Spleen (tissue), 11 donors: ENCODE results near the gene GMFB. TPM values are rescaled to one million over a fixed set of nuclear protein-coding genes. Genes with fewer than 3 reads are reported as not detected.

Experiments
- DNase-seq: peaks from one replicate; pipeline ENCODE4 v3.0.0-alpha.2; 2020
- H3K27ac ChIP-seq, 8 donors: fragments of 200-600 bp; sonication (generic) in 7 of 8; 1 replicate in 4 of 8; 2 replicates in 4 of 8; pipeline versions ENCODE4 v1.5.0 to v1.8.0; 2016 to 2021; ENCODE audit warnings: inconsistent platforms in 4 of 8, mild to moderate bottlenecking in 4 of 8, moderate library complexity in 1 of 8
- H3K27me3 ChIP-seq, 7 donors: fragments of 200-600 bp; sonication (generic) in 6 of 7; replicated peaks in 1 of 7; 1 replicate in 4 of 7; 2 replicates in 3 of 7; pipeline versions ENCODE4 v1.5.0 to v1.8.0; 2016 to 2021; ENCODE audit warnings: inconsistent platforms in 3 of 7, mild to moderate bottlenecking in 1 of 7
- H3K36me3 ChIP-seq, 6 donors: fragments of 200-600 bp; sonication (generic) in 5 of 6; 1 replicate in 4 of 6; 2 replicates in 2 of 6; pipeline versions ENCODE4 v1.5.0 to v1.8.0; 2016 to 2021; ENCODE audit warnings: inconsistent platforms in 2 of 6
- H3K4me1 ChIP-seq, 6 donors: fragments of 200-600 bp; sonication (generic) in 5 of 6; 1 replicate in 3 of 6; 2 replicates in 3 of 6; pipeline versions ENCODE4 v1.5.0 to v1.8.0; 2016 to 2021; ENCODE audit warnings: inconsistent platforms in 3 of 6
- H3K4me3 ChIP-seq, 8 donors: fragments of 200-600 bp; sonication (generic) in 7 of 8; 1 replicate in 4 of 8; 2 replicates in 4 of 8; pipeline versions ENCODE4 v1.5.0 to v1.8.0; 2016 to 2021; ENCODE audit warnings: inconsistent platforms in 4 of 8, mild to moderate bottlenecking in 4 of 8, moderate library complexity in 2 of 8
- H3K9me3 ChIP-seq, 8 donors: fragments of 200-600 bp; sonication (generic) in 7 of 8; 1 replicate in 4 of 8; 2 replicates in 4 of 8; pipeline versions ENCODE4 v1.5.0 to v1.8.0; 2016 to 2021; ENCODE audit warnings: inconsistent platforms in 4 of 8
- POLR2A ChIP-seq, 3 donors: fragments of 450-650 bp; IDR thresholded peaks; one replicate each; pipeline ENCODE4 v1.5.1; 2017; ENCODE audit warnings: antibody characterized with exemption in 3 of 3, mild to moderate bottlenecking in 1 of 3
- POLR2AphosphoS5 ChIP-seq, 3 donors: sonication (generic); formaldehyde crosslinking; IDR thresholded peaks; one replicate each; pipeline ENCODE4 v1.5.1; 2017; ENCODE audit warnings: antibody characterized with exemption in 3 of 3
- WGBS, 5 donors: extraction: QIAGEN DNeasy Blood & Tissue Kit in 3 of 5; methylation state at CpG; one replicate each; pipeline versions ENCODE4 v1.1.5 to v1.1.7; 2013 to 2018; 5-methylcytosine and 5-hydroxymethylcytosine counted together
- intact Hi-C: fragments of 100-400 bp; cut with DNase I; formaldehyde crosslinking; loops from one replicate; pipeline ENCODE4 v1.15.0; 2023; ENCODE audit warnings: low total_unique reads
- polyA plus RNA-seq, 3 donors: library from polyadenylated mRNA; stranded (reverse); fragments of 200-250 nt; gene quantifications; one replicate each; pipeline ENCODE4 v1.2.1, GENCODE V29; 2013
- total RNA-seq, 7 donors: library from RNA; depleted of rRNA in 3 of 7; stranded (reverse); fragments of >200 nt in 3 of 7; fragmentation: NEBNext Ultra II Directional in 4 of 7; extraction: Animal tissue kit (Norgen Biotek cat#: 25700) in 4 of 7; gene quantifications; one replicate each; pipeline versions ENCODE4 v1.1.0 to v1.2.1, GENCODE V29; 2016 to 2021
- TF ChIP-seq, protein P1 (sequence below), 11 experiments: fragments of 200-600 bp in 7 of 11; fragments of 450-650 bp in 4 of 11; sonication (generic) in 4 of 11; IDR thresholded peaks in 8 of 11; conservative IDR thresholded peaks in 3 of 11; 1 replicate in 7 of 11; 2 replicates in 4 of 11; pipeline versions ENCODE4 v1.4.0 to v1.8.0; 2016 to 2021; ENCODE audit warnings: antibody characterized with exemption in 11 of 11, inconsistent platforms in 4 of 11, mild to moderate bottlenecking in 1 of 11
- donor health status: healthy with polysubstance abuse.
- donor health status: DM: no; HTN: no; CAD: no; lungs with moderate emphysema.
- donor health status: DM: no; HTN: no; CAD: no.
- donor health status: Bipolar disorder and iron deficiency.
- donor health status: healthy.
- donor health status: DM: no; HTN: no; CAD: no.
- donor health status: DM: yes; HTN: yes; CAD: no.

GMFB gene
- total and polyA plus RNA-seq, 10 donors = 10.3 to 54.6 (median 34.9) TPM

DNA sequence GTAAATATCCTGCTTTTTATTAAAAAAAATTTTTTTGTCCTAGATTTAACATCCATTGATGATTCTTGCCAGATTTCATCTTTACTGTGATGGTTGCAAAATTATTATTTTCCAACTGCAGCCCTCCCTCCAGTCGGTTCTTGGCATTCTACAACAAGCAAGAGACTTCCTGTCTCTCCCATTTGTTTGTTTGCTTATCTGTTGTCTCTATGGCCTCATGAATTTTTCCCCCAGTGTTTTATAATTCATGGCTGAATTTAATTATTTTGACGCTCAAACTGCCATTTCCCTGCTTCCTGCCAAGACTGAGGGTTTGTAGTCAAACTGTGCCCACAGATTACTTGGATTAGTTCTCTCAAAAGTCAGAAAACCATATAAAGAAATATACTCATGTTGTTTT is 46.9 kb upstream of the GMFB start:
- no peaks in the 10 kb centered on the region for H3K9me3 ChIP-seq
- 54 to 70% (median 65%) methylated on average over 2 of the region's 2 CpGs for WGBS, 5 donors
- H3K27ac ChIP-seq = peak overlapping the region in 1 of 8 donors; percentile 20
- H3K27me3 ChIP-seq = no peaks in the 10 kb centered on the region
- H3K36me3 ChIP-seq = peaks cover 0 to 57% (median 18%) of the 10 kb centered on the region in 6 donors
- no peak for TF ChIP-seq POLR2AphosphoS5 (IDR thresholded peaks at IDR 0.05)
- no peak for TF ChIP-seq POLR2A (IDR thresholded peaks at IDR 0.05)
- TF ChIP-seq, protein P1, sequence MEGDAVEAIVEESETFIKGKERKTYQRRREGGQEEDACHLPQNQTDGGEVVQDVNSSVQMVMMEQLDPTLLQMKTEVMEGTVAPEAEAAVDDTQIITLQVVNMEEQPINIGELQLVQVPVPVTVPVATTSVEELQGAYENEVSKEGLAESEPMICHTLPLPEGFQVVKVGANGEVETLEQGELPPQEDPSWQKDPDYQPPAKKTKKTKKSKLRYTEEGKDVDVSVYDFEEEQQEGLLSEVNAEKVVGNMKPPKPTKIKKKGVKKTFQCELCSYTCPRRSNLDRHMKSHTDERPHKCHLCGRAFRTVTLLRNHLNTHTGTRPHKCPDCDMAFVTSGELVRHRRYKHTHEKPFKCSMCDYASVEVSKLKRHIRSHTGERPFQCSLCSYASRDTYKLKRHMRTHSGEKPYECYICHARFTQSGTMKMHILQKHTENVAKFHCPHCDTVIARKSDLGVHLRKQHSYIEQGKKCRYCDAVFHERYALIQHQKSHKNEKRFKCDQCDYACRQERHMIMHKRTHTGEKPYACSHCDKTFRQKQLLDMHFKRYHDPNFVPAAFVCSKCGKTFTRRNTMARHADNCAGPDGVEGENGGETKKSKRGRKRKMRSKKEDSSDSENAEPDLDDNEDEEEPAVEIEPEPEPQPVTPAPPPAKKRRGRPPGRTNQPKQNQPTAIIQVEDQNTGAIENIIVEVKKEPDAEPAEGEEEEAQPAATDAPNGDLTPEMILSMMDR (IDR thresholded peaks at IDR 0.05 in 8 of 11, conservative IDR thresholded peaks at IDR 0.05 in 3 of 11) = no peak
- peaks cover 0 to 5% (median 0%) of the 10 kb centered on the region in 6 donors for H3K4me1 ChIP-seq
- DNase-seq = no peak
- no peak overlapping the region for H3K4me3 ChIP-seq
- intact Hi-C loops = no loop called here

DNA sequence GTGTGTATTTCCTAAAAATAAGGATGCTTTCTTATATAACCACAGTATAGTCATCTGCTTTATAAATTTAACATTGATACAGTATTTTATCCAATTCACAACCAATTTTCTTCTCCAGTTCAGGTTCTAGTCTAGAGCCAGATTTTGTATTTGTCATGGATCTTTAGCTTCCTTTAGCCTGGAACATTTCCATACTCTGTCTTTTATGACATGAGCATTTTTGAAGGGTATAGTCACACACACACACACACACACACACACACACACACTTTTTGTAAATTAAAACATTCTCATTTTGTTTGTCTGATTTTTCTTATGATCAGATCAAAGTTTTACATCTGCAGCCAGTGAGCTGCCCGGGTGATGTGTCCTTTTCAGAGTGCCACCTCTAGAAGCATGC is 46.3 kb upstream of the GMFB start:
- no peak for DNase-seq
- WGBS, 5 donors = 85 to 90% (median 86%) methylated on average over 1 of the region's 1 CpG
- intact Hi-C loops = no loop called here

DNA sequence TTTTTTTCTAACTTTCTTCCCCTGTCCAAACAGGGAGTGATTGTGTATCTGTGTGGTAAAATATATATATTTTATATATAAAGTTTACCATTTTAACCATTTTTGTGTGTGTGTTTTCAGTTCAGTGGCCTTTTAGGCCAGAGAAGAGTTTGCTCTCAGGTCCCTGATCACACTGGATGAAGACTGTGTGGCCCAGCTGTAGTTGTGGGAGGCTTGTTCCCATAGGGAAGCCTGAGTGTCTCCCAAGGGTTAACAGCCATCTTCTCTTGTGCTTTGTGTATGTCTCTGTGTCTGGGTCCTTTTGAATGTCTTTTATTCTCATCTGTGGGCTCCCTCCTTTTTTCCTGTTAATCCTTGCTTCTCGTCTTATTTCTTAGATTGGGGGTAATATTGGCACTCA is 44.3 kb upstream of the GMFB start:
- Histone ChIP-seq H3K36me3 (peaks cover 0 to 56% (median 5%) of the 10 kb centered on the region in 6 donors), H3K9me3 (no peaks in the 10 kb centered on the region), H3K4me3 (no peak overlapping the region), H3K27ac (no peak overlapping the region), H3K27me3 (no peaks in the 10 kb centered on the region), H3K4me1 (peaks cover 0 to 14% (median 2%) of the 10 kb centered on the region in 6 donors)
- WGBS, 5 donors = 84 to 100% (median 95%) methylated on average over 1 of the region's 1 CpG
- TF ChIP-seq, protein P1 (IDR thresholded peaks at IDR 0.05 in 8 of 11, conservative IDR thresholded peaks at IDR 0.05 in 3 of 11) = no peak
- no peak for TF ChIP-seq POLR2A (IDR thresholded peaks at IDR 0.05)
- TF ChIP-seq POLR2AphosphoS5 (IDR thresholded peaks at IDR 0.05) = no peak
- DNase-seq = no peak
- intact Hi-C loops = no loop called here

More for the DNA sequence above, 46.3 kb upstream of the GMFB start:
- Histone ChIP-seq H3K4me1 (peaks cover 0 to 7% (median 0%) of the 10 kb centered on the region in 6 donors), H3K27me3 (no peaks in the 10 kb centered on the region), H3K27ac (no peak overlapping the region), H3K36me3 (peaks cover 0 to 57% (median 18%) of the 10 kb centered on the region in 6 donors), H3K4me3 (no peak overlapping the region), H3K9me3 (no peaks in the 10 kb centered on the region)
- TF ChIP-seq, protein P1 (IDR thresholded peaks at IDR 0.05 in 8 of 11, conservative IDR thresholded peaks at IDR 0.05 in 3 of 11) = no peak
- no peak for TF ChIP-seq POLR2A (IDR thresholded peaks at IDR 0.05)
- TF ChIP-seq POLR2AphosphoS5 (IDR thresholded peaks at IDR 0.05) = no peak

DNA sequence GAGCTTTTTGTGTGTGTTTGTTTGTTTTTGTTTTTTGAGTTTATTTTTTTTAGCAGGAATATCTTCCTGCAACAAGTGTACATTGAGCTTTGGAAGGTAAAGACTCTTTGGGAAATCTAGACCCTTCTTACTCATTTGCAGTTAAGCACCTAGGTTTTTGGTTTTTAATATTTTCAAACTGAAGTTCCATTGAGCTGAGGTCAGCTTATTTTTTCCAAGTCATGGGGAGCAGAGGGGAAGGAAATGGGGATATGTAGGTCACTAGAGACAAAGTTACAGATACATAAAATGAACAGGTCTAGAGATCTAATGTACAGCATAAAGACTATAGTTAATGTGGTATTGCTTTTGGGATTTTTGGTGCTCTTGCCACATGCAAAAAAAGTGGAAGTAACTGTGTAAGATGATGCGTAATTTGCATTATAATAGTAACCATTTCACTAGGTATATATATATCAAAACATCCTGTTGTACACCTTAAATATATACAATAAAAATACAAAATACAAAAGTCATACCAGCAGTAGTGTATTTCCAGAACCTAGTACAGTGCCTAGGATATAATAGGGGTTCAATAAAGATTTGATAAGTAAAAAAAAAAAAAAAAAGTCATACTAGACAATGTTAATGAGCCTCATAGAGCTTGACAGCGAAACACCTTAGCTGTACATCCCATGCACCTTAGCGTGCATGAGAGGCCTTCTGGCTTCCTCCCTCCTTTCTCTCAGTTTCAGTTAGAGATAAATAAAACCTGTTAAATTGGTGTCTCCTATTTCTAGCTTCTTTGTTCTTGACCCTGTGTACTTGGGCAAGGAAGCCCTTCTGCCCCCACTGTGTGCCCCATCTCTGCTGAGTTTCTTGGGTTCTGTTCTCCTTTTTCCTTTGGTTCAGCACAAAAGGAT is 43.6 kb upstream of the GMFB start:
- WGBS, 5 donors = 72 to 78% (median 75%) methylated on average over 3 of the region's 3 CpGs
- Histone ChIP-seq H3K36me3 (peaks cover 0 to 56% (median 2%) of the 10 kb centered on the region in 6 donors), H3K9me3 (no peaks in the 10 kb centered on the region), H3K4me1 (peaks cover 0 to 14% (median 2%) of the 10 kb centered on the region in 6 donors), H3K4me3 (no peak overlapping the region), H3K27me3 (no peaks in the 10 kb centered on the region), H3K27ac (no peak overlapping the region)
- DNase-seq = no peak
- TF ChIP-seq POLR2AphosphoS5 (IDR thresholded peaks at IDR 0.05) (no peak), POLR2A (IDR thresholded peaks at IDR 0.05) (no peak)
- TF ChIP-seq, protein P1 (IDR thresholded peaks at IDR 0.05 in 8 of 11, conservative IDR thresholded peaks at IDR 0.05 in 3 of 11) = no peak
- intact Hi-C loops = no loop called here
